GM23338 (cell line): ENCODE results near the gene FAM53A. TPM values are rescaled to one million over a fixed set of nuclear protein-coding genes. Genes with fewer than 3 reads are reported as not detected.

Experiments used
- ATAC-seq: fragments of 200-7000 bp; cut with Tn5 transposase; 3 replicates; pipeline ENCODE4 v1.9.1; 2020
- DNase-seq: peaks from one replicate; pipeline ENCODE4 v3.0.0-alpha.2; 2015; ENCODE audit warnings: low spot score
- H2AFZ ChIP-seq: fragments of 200-600 bp; sonication (generic); 2 replicates; pipeline ENCODE4 v1.8.0; 2016; ENCODE audit warnings: antibody characterized with exemption, mild to moderate bottlenecking, moderate library complexity
- H3F3A ChIP-seq: fragments of 200-600 bp; sonication (generic); replicated peaks from 2 replicates; pipeline ENCODE4 v1.8.0; 2017; ENCODE audit warnings: antibody characterized with exemption, mixed run types, low read depth
- H3K27ac ChIP-seq: fragments of 200-600 bp; sonication (generic); 2 replicates; pipeline ENCODE4 v1.6.1; 2016; ENCODE audit warnings: low read depth
- H3K27me3 ChIP-seq: fragments of 200-600 bp; sonication (generic); 2 replicates; pipeline ENCODE4 v1.8.0; 2016; ENCODE audit warnings: mild to moderate bottlenecking, mixed run types, moderate library complexity; ENCODE audit not compliant: insufficient read depth
- H3K36me3 ChIP-seq: fragments of 200-600 bp; sonication (generic); 2 replicates; pipeline ENCODE4 v1.8.0; 2016; ENCODE audit warnings: mild to moderate bottlenecking; ENCODE audit not compliant: insufficient read depth
- H3K4me1 ChIP-seq: fragments of 200-600 bp; sonication (generic); 2 replicates; pipeline ENCODE4 v1.8.0; 2016; ENCODE audit warnings: mild to moderate bottlenecking, moderate library complexity; ENCODE audit not compliant: insufficient read depth
- H3K4me2 ChIP-seq: fragments of 200-600 bp; sonication (generic); 2 replicates; pipeline ENCODE4 v1.7.1; 2017; ENCODE audit warnings: mixed run types
- H3K4me3 ChIP-seq: fragments of 200-600 bp; sonication (generic); 2 replicates; pipeline ENCODE4 v1.6.1; 2016; ENCODE audit warnings: mixed run types
- H3K79me2 ChIP-seq: fragments of 200-600 bp; sonication (generic); replicated peaks from 2 replicates; pipeline ENCODE4 v1.8.0; 2017; ENCODE audit warnings: mild to moderate bottlenecking; ENCODE audit not compliant: insufficient read depth
- H3K9me2 ChIP-seq: fragments of 200-600 bp; sonication (generic); 2 replicates; pipeline ENCODE4 v1.8.0; 2017; ENCODE audit not compliant: insufficient read depth
- H4K20me1 ChIP-seq: fragments of 200-600 bp; sonication (generic); replicated peaks from 2 replicates; pipeline ENCODE4 v1.8.0; 2017; ENCODE audit warnings: mild to moderate bottlenecking; ENCODE audit not compliant: insufficient read depth
- H3K27ac Mint-ChIP-seq: 2 replicates; pipeline ENCODE4 v1.8.0; 2020; ENCODE audit warnings: inconsistent platforms, mild to moderate bottlenecking, moderate library complexity, mixed read lengths
- H3K27me3 Mint-ChIP-seq: 3 replicates; pipeline ENCODE4 v1.8.0; 2022; ENCODE audit warnings: low read depth, mild to moderate bottlenecking, moderate library complexity, mixed read lengths, inconsistent platforms; ENCODE audit not compliant: insufficient read depth, poor library complexity
- H3K36me3 Mint-ChIP-seq: 3 replicates; pipeline ENCODE4 v1.8.0; 2021; ENCODE audit warnings: low read depth, mild to moderate bottlenecking, inconsistent platforms, moderate library complexity, mixed read lengths
- H3K4me1 Mint-ChIP-seq: 3 replicates; pipeline ENCODE4 v1.8.0; 2020; ENCODE audit warnings: mild to moderate bottlenecking, inconsistent platforms, mixed read lengths
- H3K4me3 Mint-ChIP-seq: 3 replicates; pipeline ENCODE4 v1.8.0; 2021; ENCODE audit warnings: moderate library complexity, mild to moderate bottlenecking, inconsistent platforms, mixed read lengths
- H3K9me3 Mint-ChIP-seq: 3 replicates; pipeline ENCODE4 v1.8.0; 2020; ENCODE audit warnings: moderate library complexity, mild to moderate bottlenecking, inconsistent platforms, mixed read lengths
- CTCF ChIP-seq, 2 experiments: fragments of 200-600 bp in 1 of 2; sonication (generic) in 1 of 2; conservative IDR thresholded peaks; 2 replicates each; pipeline versions ENCODE4 v1.5.1 to v1.6.1; 2016 to 2017; ENCODE audit warnings: antibody characterized with exemption in 2 of 2, low read depth in 2 of 2, mild to moderate bottlenecking in 2 of 2, moderate library complexity in 1 of 2
- EZH2phosphoT487 ChIP-seq: fragments of 200-600 bp; sonication (generic); IDR thresholded peaks from one replicate; pipeline ENCODE4 v1.8.1; 2018; ENCODE audit warnings: antibody characterized with exemption; ENCODE audit not compliant: unreplicated experiment
- ZNF462 ChIP-seq: fragments of 250-450 bp; sonication (Bioruptor Pico); IDR thresholded peaks from 2 replicates; pipeline ENCODE4 v1.5.0; 2020; ENCODE audit warnings: mild to moderate bottlenecking, moderate library complexity
- polyA plus RNA-seq: library from polyadenylated mRNA; unstranded; fragments of >200 nt; fragmentation: Nextera tagmentation; extraction: Ambion mirVana; gene quantifications from 2 replicates; pipeline ENCODE4 v1.2.1, GENCODE V29; 2016
- total RNA-seq: library from RNA; depleted of rRNA; stranded (reverse); fragments of >200 nt; shearing (Covaris generic); gene quantifications from 2 replicates; pipeline ENCODE4 v1.2.3, GENCODE V29; 2014

The FAM53A gene
- total and polyA plus RNA-seq, 2 experiments from 2014 or later: 1.1 to 3.1 TPM

- Mint-ChIP-seq H3K36me3 (peaks cover 90% of the 10 kb centered on the region), H3K4me3 (no peak overlapping the region)
- TF ChIP-seq EZH2phosphoT487 (no peak), CTCF (conservative IDR thresholded peaks at IDR 0.05; ENCODE audit: low read depth in 2 of 2) (peak; percentile 89 to 98), ZNF462 (CRISPR knock-in tag) (no peak)
Observed at GRCh38 chr4:1726146-1726934, 42.2 kb upstream of the FAM53A start.

More at GRCh38 chr4:1726146-1726934, 42.2 kb upstream of the FAM53A start:
- H3K36me3 ChIP-seq: peaks cover 61% of the 10 kb centered on the region
- no peak overlapping the region for H2AFZ ChIP-seq
- peak; percentile 94 for DNase-seq
- H3K79me2 ChIP-seq: peaks cover 60% of the 10 kb centered on the region
- Mint-ChIP-seq H3K4me1 (peaks cover 14% of the 10 kb centered on the region), H3K27ac (peak overlapping the region; percentile 92), H3K27me3 (peaks cover 14% of the 10 kb centered on the region), H3K9me3 (no peaks in the 10 kb centered on the region; the same call in 2 of the 3 replicates)
- peak; percentile 53 for ATAC-seq
- H3F3A ChIP-seq: peaks cover 33% of the 10 kb centered on the region
- no peak overlapping the region for H3K4me3 ChIP-seq
- peaks cover 48% of the 10 kb centered on the region for H4K20me1 ChIP-seq
- no peak overlapping the region for H3K4me2 ChIP-seq
- no peaks in the 10 kb centered on the region for H3K9me2 ChIP-seq
- peaks cover 4% of the 10 kb centered on the region; the same call in 1 of the 2 replicates for H3K4me1 ChIP-seq
- 0 out of 2 replicates have a peak overlapping the region, but pooled peaks have one; percentile 10 for H3K27ac ChIP-seq
- no peaks in the 10 kb centered on the region for H3K27me3 ChIP-seq
